Esophagus muscularis mucosa (tissue), 4 donors: ENCODE data around the gene LCK.

Experiments
- EP300 ChIP-seq: sonication (generic); formaldehyde crosslinking; IDR thresholded peaks from one replicate; pipeline ENCODE4 v1.6.1; 2017; ENCODE audit warnings: antibody characterized with exemption
- POLR2A ChIP-seq: fragments of 450-650 bp; IDR thresholded peaks from one replicate; pipeline ENCODE4 v1.6.1; 2017; ENCODE audit warnings: antibody characterized with exemption, moderate library complexity, mild to moderate bottlenecking, low read depth
- POLR2AphosphoS5 ChIP-seq, 2 donors: sonication (generic); formaldehyde crosslinking; IDR thresholded peaks; one replicate each; pipeline ENCODE4 v1.6.1; 2017; ENCODE audit warnings: antibody characterized with exemption in 2 of 2
- TF ChIP-seq, protein P1 (sequence below), 3 experiments: fragments of 200-600 bp in 2 of 3; fragments of 450-650 bp in 1 of 3; sonication (generic) in 2 of 3; IDR thresholded peaks; one replicate each; pipeline ENCODE4 v1.5.1; 2017 to 2019; ENCODE audit warnings: antibody characterized with exemption in 3 of 3, mild to moderate bottlenecking in 2 of 3, moderate library complexity in 1 of 3

DNA sequence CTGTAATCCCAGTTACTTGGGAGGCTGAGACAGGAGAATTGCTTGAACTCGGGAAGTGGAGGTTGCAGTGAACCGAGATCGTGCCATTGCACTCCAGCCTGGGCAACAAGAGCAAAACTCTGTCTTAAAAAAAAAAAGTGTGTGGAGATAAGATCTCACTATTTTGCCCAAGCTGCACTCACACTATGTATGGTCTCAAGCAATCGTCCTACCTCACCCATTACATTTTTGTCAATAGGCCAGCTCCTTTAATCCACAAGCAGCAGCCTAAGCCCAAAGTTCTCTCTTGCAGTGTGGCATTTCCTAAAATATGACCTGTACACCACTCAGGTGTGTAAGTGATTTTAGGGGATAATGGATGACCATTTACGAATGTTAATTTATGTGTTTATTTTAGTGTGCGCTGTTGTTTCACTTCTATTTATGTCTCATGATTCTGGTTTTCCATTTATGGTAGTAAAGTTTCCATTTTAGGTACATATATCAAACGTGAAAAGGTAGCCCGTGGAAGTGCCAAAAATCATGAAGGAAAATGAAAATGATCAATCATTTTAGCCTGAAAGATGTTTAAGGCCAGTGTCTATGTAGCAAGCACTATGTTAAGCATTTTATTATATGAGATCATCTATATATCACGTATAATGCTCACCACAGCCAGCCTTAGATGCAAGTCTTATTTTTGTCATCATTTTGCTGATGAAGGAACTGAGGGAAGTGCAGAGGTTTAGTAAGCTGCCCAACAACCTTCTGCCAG, 5.6 kb downstream of the LCK start:
- TF ChIP-seq, protein P1, sequence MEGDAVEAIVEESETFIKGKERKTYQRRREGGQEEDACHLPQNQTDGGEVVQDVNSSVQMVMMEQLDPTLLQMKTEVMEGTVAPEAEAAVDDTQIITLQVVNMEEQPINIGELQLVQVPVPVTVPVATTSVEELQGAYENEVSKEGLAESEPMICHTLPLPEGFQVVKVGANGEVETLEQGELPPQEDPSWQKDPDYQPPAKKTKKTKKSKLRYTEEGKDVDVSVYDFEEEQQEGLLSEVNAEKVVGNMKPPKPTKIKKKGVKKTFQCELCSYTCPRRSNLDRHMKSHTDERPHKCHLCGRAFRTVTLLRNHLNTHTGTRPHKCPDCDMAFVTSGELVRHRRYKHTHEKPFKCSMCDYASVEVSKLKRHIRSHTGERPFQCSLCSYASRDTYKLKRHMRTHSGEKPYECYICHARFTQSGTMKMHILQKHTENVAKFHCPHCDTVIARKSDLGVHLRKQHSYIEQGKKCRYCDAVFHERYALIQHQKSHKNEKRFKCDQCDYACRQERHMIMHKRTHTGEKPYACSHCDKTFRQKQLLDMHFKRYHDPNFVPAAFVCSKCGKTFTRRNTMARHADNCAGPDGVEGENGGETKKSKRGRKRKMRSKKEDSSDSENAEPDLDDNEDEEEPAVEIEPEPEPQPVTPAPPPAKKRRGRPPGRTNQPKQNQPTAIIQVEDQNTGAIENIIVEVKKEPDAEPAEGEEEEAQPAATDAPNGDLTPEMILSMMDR (IDR thresholded peaks at IDR 0.05): no peak
- TF ChIP-seq EP300 (no peak), POLR2A (no peak), POLR2AphosphoS5 (IDR thresholded peaks at IDR 0.05) (no peak)
